Measurements from ENCODE around the gene PDE4B.
"Not testable (repeated sequence)": the region's sequence is repeated elsewhere in the genome, so short reads cannot be mapped to it uniquely, and the experiment has no call there.

PDE4B gene

GRCh38 chr1:65953170-65953569 lies 160.5 kb downstream of the PDE4B start:
- DNase-seq (ENCODE audit: low spot score), result no peak

- DNase-seq (ENCODE audit: low spot score), result no peak
Measured at GRCh38 chr1:65955071-65955470, 162.4 kb downstream of the PDE4B start.

GRCh38 chr1:65955503-65955902 lies 162.8 kb downstream of the PDE4B start:
- DNase-seq (ENCODE audit: low spot score), result no peak

DNA sequence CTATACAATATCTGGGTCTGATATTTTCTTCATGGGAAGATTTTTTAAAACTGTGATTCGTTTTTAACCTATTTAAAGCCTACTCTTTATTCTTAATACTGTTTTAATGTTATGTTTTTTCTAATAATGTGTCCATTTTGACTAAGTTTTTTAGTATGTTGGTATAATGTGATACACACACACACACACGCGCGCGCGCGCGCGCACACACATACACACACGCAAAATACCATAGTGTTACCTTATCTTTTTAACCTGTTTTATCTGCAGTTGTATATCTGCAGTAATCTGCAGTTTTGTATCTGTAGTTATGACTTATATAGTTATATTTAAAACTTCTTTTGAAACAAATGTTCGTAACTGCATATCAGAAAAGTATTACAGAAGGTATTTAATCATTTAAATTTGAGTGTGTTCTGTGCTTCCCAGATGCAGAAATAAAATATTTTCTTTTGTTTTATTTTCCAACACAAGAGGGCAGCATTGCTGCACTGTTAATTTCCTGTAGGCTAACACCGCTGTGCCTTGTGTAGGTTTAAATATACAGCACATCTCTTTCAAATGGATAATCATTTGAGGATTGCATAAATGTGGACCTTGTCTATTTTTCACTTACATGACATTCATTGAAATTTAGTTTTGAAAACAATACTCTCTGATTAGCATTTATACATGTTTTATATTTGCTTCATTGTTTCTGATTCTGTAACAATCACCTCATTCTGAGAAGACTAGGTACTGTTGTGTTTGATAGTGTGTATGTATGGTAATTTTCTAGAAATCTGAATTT lies 166.1 kb downstream of the PDE4B start:
- DNase-seq (ENCODE audit: low spot score), result no peak

DNA sequence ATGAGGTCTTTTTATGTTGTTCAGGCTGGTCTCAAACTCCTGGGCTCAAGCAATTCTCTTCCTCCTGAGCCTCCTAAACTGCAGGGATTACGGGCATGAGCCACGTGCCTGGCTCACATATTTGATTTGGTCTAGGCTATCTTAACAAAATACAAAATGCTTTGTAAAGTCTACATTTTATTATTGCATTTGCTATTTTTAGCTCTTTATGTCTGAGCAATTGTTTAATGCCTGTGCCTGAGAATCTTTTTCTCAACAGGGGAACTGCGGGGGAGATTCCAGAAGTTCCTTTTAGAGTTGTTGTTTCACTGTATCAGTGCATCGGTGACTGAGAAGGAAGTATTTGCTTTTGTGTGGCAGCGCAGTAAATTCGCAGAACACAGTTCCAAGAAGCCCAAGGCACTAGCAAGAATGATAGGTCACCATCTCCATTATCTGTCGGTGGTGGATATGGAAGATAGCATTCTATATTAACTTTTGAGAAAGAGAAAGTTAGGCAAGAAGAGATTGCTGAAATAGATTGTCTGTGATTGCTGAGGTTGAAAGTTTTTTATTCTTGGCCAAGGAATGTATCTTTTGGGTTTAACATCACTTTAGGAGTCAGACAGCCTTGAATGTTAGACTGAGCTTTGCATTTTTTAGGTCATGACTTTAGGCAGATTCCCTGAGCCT lies 167.3 kb downstream of the PDE4B start:
- DNase-seq (ENCODE audit: low spot score), result no peak

DNA sequence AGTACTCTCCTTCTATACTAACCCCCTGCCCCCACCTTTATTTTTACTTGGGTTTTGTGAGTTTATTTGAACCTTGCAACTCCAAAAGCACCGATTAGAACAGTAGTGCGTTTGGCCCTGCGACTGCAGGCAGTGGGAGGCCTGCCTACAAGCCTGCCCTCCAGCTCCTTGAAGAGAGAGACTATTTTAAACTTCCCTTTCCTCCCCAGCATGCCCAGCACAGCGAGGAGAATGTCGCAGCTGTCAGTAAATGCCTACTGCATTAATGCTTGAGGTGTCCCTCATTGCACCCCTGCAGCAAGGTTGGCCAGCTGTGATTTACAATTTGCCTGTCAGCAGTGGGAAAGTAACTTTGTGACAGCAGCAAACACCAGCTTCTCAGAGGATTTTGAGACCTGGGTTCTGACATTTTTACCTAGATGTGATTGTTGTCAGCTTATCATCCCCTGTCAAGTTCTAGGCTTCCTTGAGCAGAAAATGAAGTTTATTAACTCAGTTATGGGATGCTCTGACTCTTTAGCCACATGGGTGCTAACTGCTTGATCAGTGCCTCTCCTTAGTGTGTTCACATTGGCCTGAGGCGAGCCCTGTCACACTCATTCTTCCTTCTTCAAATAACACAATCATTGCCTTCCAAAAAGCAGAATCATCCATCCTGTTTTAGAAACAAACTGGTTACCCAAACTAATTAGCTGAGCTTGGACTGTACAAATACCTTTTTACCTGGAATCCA lies 170.6 kb downstream of the PDE4B start:
- no peak for DNase-seq (ENCODE audit: low spot score)

GRCh38 chr1:65964123-65964522 lies 171.4 kb downstream of the PDE4B start:
- no peak for DNase-seq (ENCODE audit: low spot score)

- DNase-seq (ENCODE audit: low spot score), result no peak
Measured at GRCh38 chr1:65965112-65965996, 172.7 kb downstream of the PDE4B start.

GRCh38 chr1:65967492-65967891 lies 174.8 kb downstream of the PDE4B start:
- not testable (repeated sequence) for DNase-seq (ENCODE audit: low spot score)

DNA sequence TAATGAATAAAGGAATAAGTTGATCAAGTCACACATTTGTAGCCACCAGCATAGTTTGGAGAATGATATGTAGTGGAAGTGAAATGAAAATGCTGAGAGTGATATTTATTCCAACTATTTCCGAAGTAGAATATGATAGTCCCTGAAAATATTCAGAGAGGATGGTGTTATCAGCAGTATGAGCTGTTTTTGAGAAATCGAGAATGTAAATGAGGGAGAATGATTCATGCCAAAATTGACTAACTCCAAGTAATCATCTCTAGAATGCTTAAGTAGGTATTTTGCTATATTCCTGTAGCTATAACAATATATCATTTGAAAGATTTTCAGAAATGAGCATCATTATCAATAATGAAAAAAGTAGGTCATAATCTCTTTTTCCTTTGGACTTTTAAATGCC lies 178.9 kb downstream of the PDE4B start:
- no peak for DNase-seq (ENCODE audit: low spot score)

DNA sequence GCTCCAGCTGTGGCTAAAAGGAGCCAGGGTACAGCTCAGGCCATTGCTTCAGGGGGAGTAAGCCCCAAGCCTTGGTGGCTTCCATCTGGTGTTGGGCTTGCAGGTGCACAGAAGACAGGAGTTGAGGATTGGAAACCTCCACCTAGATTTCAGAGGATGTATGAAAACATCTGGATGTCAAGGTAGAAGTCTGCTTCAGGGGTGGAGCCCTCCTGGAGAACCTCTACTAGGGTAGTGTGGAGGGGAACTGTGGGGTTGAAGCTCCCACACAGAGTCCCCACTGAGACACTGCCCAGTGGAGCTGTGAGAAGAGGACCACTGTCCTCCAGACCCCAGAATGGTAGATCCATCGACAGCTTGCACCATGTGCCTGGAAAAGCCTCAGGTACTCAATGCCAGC lies 183.0 kb downstream of the PDE4B start:
- DNase-seq (ENCODE audit: low spot score), result no peak

DNA sequence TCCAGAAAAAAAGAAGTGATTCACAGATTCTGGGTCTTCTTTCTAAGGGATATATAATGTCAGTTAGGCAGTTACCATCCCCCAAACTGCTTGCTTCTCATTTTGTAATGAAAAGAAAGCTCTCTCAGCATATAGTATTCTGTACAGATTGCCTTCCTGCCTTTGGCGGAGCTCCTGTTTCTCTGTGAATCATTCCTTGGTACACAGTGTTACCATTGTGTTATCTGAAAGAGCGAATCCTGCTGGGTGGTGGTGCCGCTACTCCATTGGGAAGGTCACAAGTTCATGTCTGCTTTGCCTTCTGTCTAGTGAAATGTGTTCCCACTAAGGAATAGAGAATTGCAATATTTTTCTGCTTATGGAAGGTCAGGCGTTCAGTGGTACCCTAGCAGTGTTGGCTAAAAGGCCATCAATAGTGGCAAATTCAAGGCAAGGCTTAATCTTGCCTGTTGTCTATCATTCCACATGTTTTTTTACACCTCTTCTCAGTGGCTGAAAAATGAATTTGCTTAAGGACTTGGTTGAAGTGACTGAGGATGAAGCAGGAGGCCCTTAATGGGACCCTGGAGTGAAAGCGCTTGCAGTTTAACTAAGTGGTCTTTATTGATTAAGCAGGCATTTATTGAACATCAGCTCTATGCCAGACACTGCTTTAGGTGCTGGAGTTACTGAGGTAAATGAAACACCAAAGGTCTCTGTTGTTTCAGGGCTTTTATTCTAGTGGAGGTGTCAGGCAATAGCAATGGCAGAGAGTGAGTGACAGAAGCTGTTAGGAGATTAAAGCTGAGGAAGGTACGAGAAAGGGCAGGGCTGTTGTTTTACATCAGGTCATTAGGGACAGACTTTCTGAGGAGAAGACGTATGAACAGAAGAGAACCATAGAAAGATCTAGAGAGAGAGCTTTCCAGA lies 186.7 kb downstream of the PDE4B start:
- no peak for DNase-seq (ENCODE audit: low spot score)

DNA sequence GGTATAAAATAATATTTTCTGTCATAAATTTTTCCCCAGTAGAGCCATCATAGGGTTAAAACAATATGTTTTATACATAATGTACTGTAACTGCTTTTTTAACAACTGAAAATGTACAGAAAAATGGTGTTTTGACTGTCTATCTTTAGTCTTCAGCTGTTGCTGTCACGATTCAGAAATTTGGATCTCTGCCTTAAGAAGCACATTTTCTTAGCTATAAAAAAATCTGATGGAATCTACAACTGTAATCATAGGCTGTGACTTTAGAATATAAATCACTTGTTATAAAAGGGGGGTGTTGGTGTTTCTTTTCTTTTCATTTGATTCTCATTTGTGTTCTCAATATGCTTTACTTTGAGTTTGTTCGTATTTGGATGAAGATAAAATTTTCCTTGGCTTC lies 187.5 kb downstream of the PDE4B start:
- no peak for DNase-seq (ENCODE audit: low spot score)

DNA sequence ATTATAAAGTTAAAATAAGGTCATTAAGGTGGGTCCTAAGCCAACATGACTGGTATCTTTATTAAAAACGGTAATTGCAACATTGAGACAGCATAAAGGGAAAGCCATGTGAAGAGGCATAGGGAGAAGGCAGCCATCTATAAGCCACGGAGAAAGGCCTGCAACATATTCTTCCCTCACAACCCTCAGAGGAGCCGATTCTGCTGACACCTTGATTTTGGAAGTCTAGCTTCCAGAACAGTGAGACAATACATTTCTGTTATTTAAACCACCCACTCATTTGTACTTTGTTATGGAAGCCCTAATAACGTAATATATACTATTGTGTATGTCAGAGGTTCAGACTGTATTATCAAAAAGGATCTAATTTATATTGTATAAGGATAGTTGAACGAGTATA lies 190.8 kb downstream of the PDE4B start:
- no peak for DNase-seq (ENCODE audit: low spot score)

DNA sequence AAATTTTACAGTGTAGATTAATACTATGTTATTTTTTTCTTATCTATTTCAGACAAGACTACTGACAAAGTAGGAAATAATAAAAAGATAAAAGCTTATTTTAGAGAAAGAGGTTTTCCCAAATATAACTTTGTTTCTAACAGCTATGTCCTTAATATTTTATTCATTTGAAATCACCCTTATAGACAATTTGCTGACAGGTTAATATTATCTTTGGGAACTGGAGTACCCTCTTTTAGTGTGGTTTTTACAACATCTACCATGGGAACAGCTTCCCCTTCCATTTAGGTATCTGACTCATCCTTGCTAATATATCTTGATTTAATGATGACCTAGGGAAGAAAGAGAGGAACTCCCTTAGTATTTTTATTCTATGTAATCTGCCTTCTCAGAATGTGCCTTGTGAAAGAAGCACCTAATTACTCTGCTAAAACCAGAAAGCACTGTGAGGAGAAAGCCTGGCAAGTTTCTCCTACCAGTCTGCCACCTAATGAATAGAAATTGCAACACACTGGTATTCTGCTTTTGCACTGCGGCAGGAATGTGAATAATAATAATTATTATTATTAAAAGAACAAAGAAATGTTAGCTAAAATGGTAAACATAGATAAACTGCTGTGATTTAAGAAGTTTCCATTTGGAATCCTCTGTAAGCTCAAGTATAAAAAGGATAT lies 192.8 kb downstream of the PDE4B start:
- DNase-seq (ENCODE audit: low spot score), result no peak

GRCh38 chr1:65986146-65986545 lies 193.5 kb downstream of the PDE4B start:
- DNase-seq (ENCODE audit: low spot score), result no peak

DNA sequence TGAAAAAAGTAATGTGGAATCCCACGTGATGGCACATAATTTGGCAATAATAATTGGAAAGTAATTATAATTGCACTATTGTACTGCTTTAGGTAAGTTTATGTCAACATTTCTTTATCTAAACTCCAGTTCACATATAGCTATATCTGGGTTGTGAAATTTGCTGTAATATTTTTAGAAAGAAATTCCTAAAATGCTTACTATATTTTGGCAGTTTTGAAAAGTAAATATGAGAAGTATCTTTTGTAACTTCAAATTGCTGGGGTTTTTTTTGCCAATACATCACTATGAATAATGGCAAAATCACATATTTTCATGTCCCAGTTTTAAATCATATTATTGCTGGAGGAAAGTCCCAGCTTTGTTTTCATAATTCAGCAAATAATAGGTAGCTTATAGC lies 197.5 kb downstream of the PDE4B start:
- DNase-seq (ENCODE audit: low spot score), result no peak

DNA sequence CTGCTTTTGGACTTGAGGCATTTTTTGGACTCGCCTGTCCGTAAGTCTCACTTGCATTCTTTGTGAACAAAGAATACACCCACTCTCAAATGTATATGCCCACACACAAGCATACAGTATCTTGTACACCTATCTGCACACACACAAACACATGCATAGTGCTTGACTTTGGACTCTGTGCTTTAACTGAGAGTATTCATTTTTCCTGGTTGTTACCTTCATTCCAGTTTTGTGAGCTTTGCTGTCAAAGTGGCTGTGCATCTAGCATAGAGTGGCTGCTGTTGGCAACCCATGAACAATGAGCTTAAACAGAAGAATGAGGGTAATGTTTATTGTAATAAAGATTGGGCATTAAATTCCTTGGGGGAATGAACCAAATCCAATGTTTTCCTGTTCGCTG lies 199.0 kb downstream of the PDE4B start:
- DNase-seq (ENCODE audit: low spot score), result no peak

DNA sequence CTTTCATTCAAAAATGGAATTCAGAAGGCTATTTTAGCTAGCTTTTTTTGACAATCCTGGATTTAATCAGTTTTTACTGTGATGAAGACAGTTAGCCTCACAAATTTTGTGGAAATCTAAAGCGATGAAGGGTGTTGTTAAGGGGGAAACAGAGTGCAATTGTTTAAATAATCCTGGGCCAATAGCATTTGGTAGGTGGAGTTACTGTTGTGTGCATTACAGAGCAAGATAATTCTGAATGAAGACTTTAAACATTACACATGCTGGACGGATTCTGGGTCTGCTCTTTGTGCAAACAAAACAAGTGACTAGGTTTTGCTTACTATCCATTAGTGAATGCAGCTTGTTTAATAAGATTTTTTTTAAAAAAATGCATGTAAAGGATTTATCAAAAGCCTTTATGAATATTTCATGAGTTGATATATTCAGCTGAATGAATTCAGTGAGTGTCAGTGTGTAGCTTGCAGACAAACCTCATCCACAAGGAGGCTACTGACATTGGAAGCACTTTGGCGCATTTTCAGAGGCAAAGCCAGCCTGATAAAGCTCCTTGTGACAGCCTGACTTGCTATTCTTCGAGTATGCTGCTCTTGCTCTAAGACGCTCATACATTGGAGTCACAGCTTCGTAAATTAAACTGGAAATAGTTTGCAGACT lies 199.6 kb downstream of the PDE4B start:
- DNase-seq (ENCODE audit: low spot score), result no peak

- no peak for DNase-seq (ENCODE audit: low spot score)
Measured at GRCh38 chr1:65992831-65993271, 200.2 kb downstream of the PDE4B start.
